ENCODE results near the gene HDDC3.

GRCh38 chr15:90948506-90948905 is 16.2 kb upstream of the HDDC3 start:
- TF ChIP-seq CTCF (IDR thresholded peaks at IDR 0.05) (no peak), POLR2A (IDR thresholded peaks at IDR 0.05) (no peak)

All from testis (tissue), 2 donors.